Natural killer cell (primary cell): ENCODE results near the gene ACOX3. TPM values are rescaled to one million over a fixed set of nuclear protein-coding genes. Genes with fewer than 3 reads are reported as not detected.

ENCODE experiments used
- ATAC-seq, 3 donors: fragments of 150-1000 bp in 2 of 3; fragments of 200-7000 bp in 1 of 3; cut with Tn5 transposase; 1 replicate in 1 of 3; 2 replicates in 2 of 3; pipeline ENCODE4 v1.10.0; 2021; ENCODE audit warnings: mild to moderate bottlenecking in 2 of 3, moderate library complexity in 2 of 3
- DNase-seq, 2 donors: peaks; one replicate each; pipeline versions ENCODE4 v3.0.0 to v3.0.0-alpha.2; 2013 to 2021; ENCODE audit warnings: mixed read lengths in 1 of 2
- H3K27ac ChIP-seq: one replicate; pipeline ENCODE4 v1.5.1; 2013; ENCODE audit warnings: mild to moderate bottlenecking, low read length
- H3K27me3 ChIP-seq: one replicate; pipeline ENCODE4 v1.6.1; 2013; ENCODE audit warnings: low read length; ENCODE audit not compliant: control insufficient read depth, insufficient read depth
- H3K36me3 ChIP-seq: one replicate; pipeline ENCODE4 v1.6.1; 2013; ENCODE audit warnings: low read length; ENCODE audit not compliant: control insufficient read depth, insufficient read depth
- H3K4me1 ChIP-seq: one replicate; pipeline ENCODE4 v1.6.1; 2013; ENCODE audit warnings: low read length; ENCODE audit not compliant: control insufficient read depth, insufficient read depth
- H3K4me3 ChIP-seq: one replicate; pipeline ENCODE4 v1.5.1; 2013; ENCODE audit warnings: low read length
- H3K9me3 ChIP-seq: one replicate; pipeline ENCODE4 v1.6.1; 2013; ENCODE audit warnings: low read length; ENCODE audit not compliant: control insufficient read depth, insufficient read depth
- H3K27ac Mint-ChIP-seq, 2 donors: one replicate each; pipeline ENCODE4 v1.8.0; 2022; ENCODE audit warnings: mild to moderate bottlenecking in 2 of 2, mixed read lengths in 2 of 2, moderate library complexity in 1 of 2
- H3K27me3 Mint-ChIP-seq, 2 donors: one replicate each; pipeline ENCODE4 v1.8.0; 2022; ENCODE audit warnings: low read depth in 2 of 2, mixed read lengths in 2 of 2
- H3K36me3 Mint-ChIP-seq: one replicate; pipeline ENCODE4 v1.8.0; 2022; ENCODE audit warnings: mixed read lengths
- H3K4me1 Mint-ChIP-seq, 2 donors: one replicate each; pipeline ENCODE4 v1.8.0; 2022; ENCODE audit warnings: mixed read lengths in 2 of 2
- H3K4me3 Mint-ChIP-seq: one replicate; pipeline ENCODE4 v1.8.0; 2022; ENCODE audit warnings: mild to moderate bottlenecking, moderate library complexity, mixed read lengths
- H3K9me3 Mint-ChIP-seq, 2 donors: one replicate each; pipeline ENCODE4 v1.8.0; 2022; ENCODE audit warnings: mixed read lengths in 2 of 2
- CTCF ChIP-seq: fragments of 200-600 bp; IDR thresholded peaks from one replicate; pipeline ENCODE4 v1.8.0; 2022; ENCODE audit warnings: antibody characterized with exemption
- WGBS: methylation state at CpG from one replicate; pipeline ENCODE4 v1.1.7; 2013; ENCODE audit warnings: missing lambda C conversion rate; ENCODE audit not compliant: insufficient coverage; 5-methylcytosine and 5-hydroxymethylcytosine counted together
- intact Hi-C: fragments of 100-400 bp; cut with micrococcal nuclease; formaldehyde crosslinking; loops from one replicate; pipeline ENCODE4 v1.14.2; 2022
- total RNA-seq, 4 donors: library from RNA; stranded (reverse); fragments of 120-200 nt in 1 of 4; gene quantifications; one replicate each; pipeline versions ENCODE4 v1.2.3 to v1.2.4, GENCODE V29; 2013 to 2022

ACOX3 gene
- total RNA-seq, 3 donors from 2014 or later (not counting 1 experiment from before 2014, with no cell fraction given): 12.4 to 18.3 (median 15.4) TPM

- ATAC-seq (no peak), DNase-seq (no peak)
- no peaks in the 10 kb centered on the region for H3K9me3 ChIP-seq
- H3K27ac ChIP-seq: no peak overlapping the region
- H3K27ac Mint-ChIP-seq: no peak overlapping the region
- H3K4me3 ChIP-seq: no peak overlapping the region
- no peaks in the 10 kb centered on the region for H3K4me1 Mint-ChIP-seq
- no peaks in the 10 kb centered on the region for H3K36me3 Mint-ChIP-seq
- H3K4me1 ChIP-seq: no peaks in the 10 kb centered on the region
- H3K27me3 ChIP-seq: no peaks in the 10 kb centered on the region
- 88% methylated on average over 9 of the region's 11 CpGs for WGBS
- intact Hi-C loops: no loop called here
- no peak overlapping the region for H3K4me3 Mint-ChIP-seq
- H3K9me3 Mint-ChIP-seq: no peaks in the 10 kb centered on the region
- TF ChIP-seq CTCF: no peak
- H3K36me3 ChIP-seq: peaks cover 2% of the 10 kb centered on the region
- H3K27me3 Mint-ChIP-seq: no peaks in the 10 kb centered on the region
These were observed 74.6 kb downstream of the ACOX3 start for GRCh38 chr4:8365951-8366350.

- Histone ChIP-seq H3K27ac (no peak overlapping the region), H3K9me3 (no peaks in the 10 kb centered on the region), H3K36me3 (peaks cover 2% of the 10 kb centered on the region), H3K4me3 (no peak overlapping the region), H3K27me3 (no peaks in the 10 kb centered on the region), H3K4me1 (no peaks in the 10 kb centered on the region)
- 95% methylated on average over 13 of the region's 13 CpGs for whole genome bisulfite sequencing
- intact Hi-C loops: no loop called here
- ATAC-seq (no peak), DNase-seq (no peak)
- no peaks in the 10 kb centered on the region for H3K9me3 Mint-ChIP-seq
- TF ChIP-seq CTCF: no peak
- no peak overlapping the region for H3K27ac Mint-ChIP-seq
- no peaks in the 10 kb centered on the region for H3K27me3 Mint-ChIP-seq
- H3K4me3 Mint-ChIP-seq: no peak overlapping the region
- no peaks in the 10 kb centered on the region for H3K4me1 Mint-ChIP-seq
- H3K36me3 Mint-ChIP-seq: no peaks in the 10 kb centered on the region
These were observed 75.2 kb downstream of the ACOX3 start for GRCh38 chr4:8365353-8365752.

GRCh38 chr4:8364848-8365350 lies 75.6 kb downstream of the ACOX3 start:
- Histone ChIP-seq H3K27ac (no peak overlapping the region), H3K9me3 (no peaks in the 10 kb centered on the region), H3K27me3 (no peaks in the 10 kb centered on the region), H3K36me3 (peaks cover 2% of the 10 kb centered on the region), H3K4me1 (no peaks in the 10 kb centered on the region), H3K4me3 (no peak overlapping the region)
- TF ChIP-seq CTCF: no peak
- Mint-ChIP-seq H3K27ac (no peak overlapping the region), H3K27me3 (no peaks in the 10 kb centered on the region), H3K4me1 (no peaks in the 10 kb centered on the region), H3K36me3 (no peaks in the 10 kb centered on the region), H3K4me3 (no peak overlapping the region), H3K9me3 (no peaks in the 10 kb centered on the region)
- intact Hi-C loops: no loop called here
- WGBS: 93% methylated on average over 12 of the region's 12 CpGs
- ATAC-seq (no peak), DNase-seq (no peak)

GRCh38 chr4:8364141-8364540 lies 76.4 kb downstream of the ACOX3 start:
- Histone ChIP-seq H3K9me3 (no peaks in the 10 kb centered on the region), H3K27ac (no peak overlapping the region), H3K36me3 (peaks cover 2% of the 10 kb centered on the region), H3K4me3 (no peak overlapping the region), H3K4me1 (no peaks in the 10 kb centered on the region), H3K27me3 (no peaks in the 10 kb centered on the region)
- WGBS: 94% methylated on average over 7 of the region's 7 CpGs
- Mint-ChIP-seq H3K36me3 (no peaks in the 10 kb centered on the region), H3K4me3 (no peak overlapping the region), H3K9me3 (no peaks in the 10 kb centered on the region), H3K4me1 (no peaks in the 10 kb centered on the region), H3K27me3 (no peaks in the 10 kb centered on the region), H3K27ac (no peak overlapping the region)
- DNase-seq: no peak
- intact Hi-C loops: no loop called here
- no peak for TF ChIP-seq CTCF
- ATAC-seq: no peak
